Stomach (tissue), 4 donors: Measurements from ENCODE around the gene NEDD9.

Experiments
- POLR2A ChIP-seq, 4 donors: fragments of 450-650 bp; IDR thresholded peaks; one replicate each; pipeline ENCODE4 v1.6.1; 2016; ENCODE audit warnings: antibody characterized with exemption in 4 of 4, control low read depth in 2 of 4, mild to moderate bottlenecking in 1 of 4, moderate library complexity in 1 of 4
- POLR2AphosphoS5 ChIP-seq, 3 donors: sonication (generic); formaldehyde crosslinking; IDR thresholded peaks; one replicate each; pipeline ENCODE4 v1.6.1; 2016; ENCODE audit warnings: antibody characterized with exemption in 3 of 3
- TF ChIP-seq, protein P1 (sequence below), 7 experiments: fragments of 450-650 bp in 4 of 7; fragments of 200-600 bp in 3 of 7; sonication (generic) in 3 of 7; IDR thresholded peaks; one replicate each; pipeline ENCODE4 v1.5.1; 2016 to 2019; ENCODE audit warnings: antibody characterized with exemption in 7 of 7, control low read depth in 2 of 7, mild to moderate bottlenecking in 1 of 7

GRCh38 chr6:11272491-11273192 is 40.2 kb upstream of the NEDD9 start:
- TF ChIP-seq POLR2AphosphoS5 (IDR thresholded peaks at IDR 0.05) (peak in 1 of 3 donors; percentile 16), POLR2A (IDR thresholded peaks at IDR 0.05) (no peak)
- TF ChIP-seq, protein P1, sequence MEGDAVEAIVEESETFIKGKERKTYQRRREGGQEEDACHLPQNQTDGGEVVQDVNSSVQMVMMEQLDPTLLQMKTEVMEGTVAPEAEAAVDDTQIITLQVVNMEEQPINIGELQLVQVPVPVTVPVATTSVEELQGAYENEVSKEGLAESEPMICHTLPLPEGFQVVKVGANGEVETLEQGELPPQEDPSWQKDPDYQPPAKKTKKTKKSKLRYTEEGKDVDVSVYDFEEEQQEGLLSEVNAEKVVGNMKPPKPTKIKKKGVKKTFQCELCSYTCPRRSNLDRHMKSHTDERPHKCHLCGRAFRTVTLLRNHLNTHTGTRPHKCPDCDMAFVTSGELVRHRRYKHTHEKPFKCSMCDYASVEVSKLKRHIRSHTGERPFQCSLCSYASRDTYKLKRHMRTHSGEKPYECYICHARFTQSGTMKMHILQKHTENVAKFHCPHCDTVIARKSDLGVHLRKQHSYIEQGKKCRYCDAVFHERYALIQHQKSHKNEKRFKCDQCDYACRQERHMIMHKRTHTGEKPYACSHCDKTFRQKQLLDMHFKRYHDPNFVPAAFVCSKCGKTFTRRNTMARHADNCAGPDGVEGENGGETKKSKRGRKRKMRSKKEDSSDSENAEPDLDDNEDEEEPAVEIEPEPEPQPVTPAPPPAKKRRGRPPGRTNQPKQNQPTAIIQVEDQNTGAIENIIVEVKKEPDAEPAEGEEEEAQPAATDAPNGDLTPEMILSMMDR (IDR thresholded peaks at IDR 0.05): no peak
